Retinal pigment epithelial cell (primary cell): ENCODE results near the gene LCN6.

Source experiments
- DNase-seq: peaks from one replicate; pipeline ENCODE4 v3.0.0-alpha.2; 2010; ENCODE audit warnings: low read depth
- H3K4me3 ChIP-seq: 2 replicates; pipeline ENCODE4 v1.5.1; 2011; ENCODE audit warnings: mild to moderate bottlenecking, low read length, control low read depth, moderate library complexity
- CTCF ChIP-seq: conservative IDR thresholded peaks from 2 replicates; pipeline ENCODE4 v1.5.1; 2011; ENCODE audit warnings: low read depth, low read length, control low read depth, inconsistent platforms

Gene LCN6

GRCh38 chr9:136751244-136751643, 2.9 kb upstream of the LCN6 start:
- no peak overlapping the region for H3K4me3 ChIP-seq
- TF ChIP-seq CTCF: no peak
- DNase-seq: no peak

GRCh38 chr9:136750526-136750925, 2.2 kb upstream of the LCN6 start:
- no peak for DNase-seq
- TF ChIP-seq CTCF: no peak
- H3K4me3 ChIP-seq: no peak overlapping the region

- no peak for DNase-seq
- H3K4me3 ChIP-seq: no peak overlapping the region
Observed at GRCh38 chr9:136748666-136749611, 614 bp upstream of the LCN6 start.

GRCh38 chr9:136747161-136748060, 914 bp downstream of the LCN6 start:
- no peak overlapping the region for H3K4me3 ChIP-seq
- no peak for TF ChIP-seq CTCF
- DNase-seq: no peak

More at GRCh38 chr9:136748666-136749611, 614 bp upstream of the LCN6 start:
- TF ChIP-seq CTCF: no peak

- H3K4me3 ChIP-seq: no peak overlapping the region
- no peak for TF ChIP-seq CTCF
- no peak for DNase-seq
Observed at GRCh38 chr9:136746621-136747020, 1.7 kb downstream of the LCN6 start.

- no peak overlapping the region for H3K4me3 ChIP-seq
- TF ChIP-seq CTCF: no peak
- DNase-seq: no peak
Observed at GRCh38 chr9:136746155-136746490, 2.2 kb downstream of the LCN6 start.
